Activated T-cell treated with anti-CD3 and anti-CD28 coated beads, Interleukin-2, amount 50 U/mL, for 4 hours (primary cell): ENCODE results near the gene RMI2. TPM values are rescaled to one million over a fixed set of nuclear protein-coding genes. Genes with fewer than 3 reads are reported as not detected.
A peak's percentile ranks its signal among the peaks of the same experiment; 100 is the strongest.

Source experiments
- ATAC-seq, 2 donors: fragments of 200-7000 bp; cut with Tn5 transposase; one replicate each; pipeline ENCODE4 v1.10.0; 2021
- DNase-seq: peaks from one replicate; pipeline ENCODE4 v3.0.0-alpha.2; 2020
- H3K27me3 Mint-ChIP-seq: one replicate; pipeline ENCODE4 v1.8.0; 2021; ENCODE audit warnings: low read depth, mixed read lengths
- H3K36me3 Mint-ChIP-seq: one replicate; pipeline ENCODE4 v1.8.0; 2022; ENCODE audit warnings: mixed read lengths; ENCODE audit not compliant: insufficient read depth
- H3K4me1 Mint-ChIP-seq: one replicate; pipeline ENCODE4 v1.8.0; 2021; ENCODE audit warnings: low read depth, mixed read lengths
- H3K4me3 Mint-ChIP-seq: one replicate; pipeline ENCODE4 v1.8.0; 2021; ENCODE audit warnings: mild to moderate bottlenecking, moderate library complexity, mixed read lengths
- H3K9me3 Mint-ChIP-seq: one replicate; pipeline ENCODE4 v1.8.0; 2021; ENCODE audit warnings: mixed read lengths
- total RNA-seq, 3 donors: library from RNA; stranded (reverse); gene quantifications; one replicate each; pipeline ENCODE4 v1.2.1, GENCODE V29; 2021

Gene RMI2
- total RNA-seq, 3 donors from 2014 or later, result 5.5 to 12.9 (median 12.8) TPM

GRCh38 chr16:11329891-11330290, 15.4 kb upstream of the RMI2 start:
- ATAC-seq (no peak), DNase-seq (no peak)
- no peaks in the 10 kb centered on the region for H3K36me3 Mint-ChIP-seq
- peaks cover 40% of the 10 kb centered on the region for H3K4me1 Mint-ChIP-seq
- peaks cover 1% of the 10 kb centered on the region for H3K27me3 Mint-ChIP-seq
- H3K4me3 Mint-ChIP-seq, result no peak overlapping the region
- no peaks in the 10 kb centered on the region for H3K9me3 Mint-ChIP-seq

- Mint-ChIP-seq H3K36me3 (no peaks in the 10 kb centered on the region), H3K4me1 (peaks cover 33% of the 10 kb centered on the region), H3K9me3 (no peaks in the 10 kb centered on the region), H3K4me3 (no peak overlapping the region), H3K27me3 (peaks cover 1% of the 10 kb centered on the region)
- DNase-seq (no peak), ATAC-seq (no peak)
These were observed 14.6 kb upstream of the RMI2 start for GRCh38 chr16:11330526-11331237.

GRCh38 chr16:11331967-11332366, 13.3 kb upstream of the RMI2 start:
- H3K9me3 Mint-ChIP-seq, result no peaks in the 10 kb centered on the region
- ATAC-seq (no peak), DNase-seq (no peak)
- no peak overlapping the region for H3K4me3 Mint-ChIP-seq
- H3K36me3 Mint-ChIP-seq, result no peaks in the 10 kb centered on the region
- peaks cover 1% of the 10 kb centered on the region for H3K27me3 Mint-ChIP-seq
- H3K4me1 Mint-ChIP-seq, result peaks cover 24% of the 10 kb centered on the region

DNA sequence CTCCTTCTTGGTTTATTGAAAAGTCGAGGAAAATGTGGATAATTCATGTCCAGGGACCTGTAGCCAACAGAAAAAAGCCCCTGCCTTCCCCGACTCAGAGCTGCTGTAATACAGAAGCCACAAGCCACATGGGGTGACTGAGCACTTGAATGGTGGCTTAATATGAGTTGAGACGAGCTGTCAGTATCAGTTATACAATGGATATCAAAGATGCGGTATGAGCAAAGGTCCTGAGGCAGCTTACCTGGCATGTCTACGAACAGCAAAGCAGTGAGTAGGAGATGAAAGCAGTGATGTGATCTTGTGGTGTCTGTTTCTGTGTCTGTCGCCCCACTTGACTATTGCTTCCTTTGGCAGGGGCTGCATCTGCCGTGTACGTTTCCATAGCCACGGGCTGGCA, 12.2 kb upstream of the RMI2 start:
- Mint-ChIP-seq H3K27me3 (peaks cover 1% of the 10 kb centered on the region), H3K9me3 (no peaks in the 10 kb centered on the region), H3K4me1 (peaks cover 14% of the 10 kb centered on the region), H3K4me3 (no peak overlapping the region), H3K36me3 (no peaks in the 10 kb centered on the region)
- ATAC-seq, result no peak
- DNase-seq, result no peak

GRCh38 chr16:11333702-11334101, 11.6 kb upstream of the RMI2 start:
- Mint-ChIP-seq H3K27me3 (no peaks in the 10 kb centered on the region), H3K36me3 (no peaks in the 10 kb centered on the region), H3K4me1 (peaks cover 7% of the 10 kb centered on the region), H3K4me3 (no peak overlapping the region), H3K9me3 (no peaks in the 10 kb centered on the region)
- ATAC-seq (no peak), DNase-seq (no peak)

DNA sequence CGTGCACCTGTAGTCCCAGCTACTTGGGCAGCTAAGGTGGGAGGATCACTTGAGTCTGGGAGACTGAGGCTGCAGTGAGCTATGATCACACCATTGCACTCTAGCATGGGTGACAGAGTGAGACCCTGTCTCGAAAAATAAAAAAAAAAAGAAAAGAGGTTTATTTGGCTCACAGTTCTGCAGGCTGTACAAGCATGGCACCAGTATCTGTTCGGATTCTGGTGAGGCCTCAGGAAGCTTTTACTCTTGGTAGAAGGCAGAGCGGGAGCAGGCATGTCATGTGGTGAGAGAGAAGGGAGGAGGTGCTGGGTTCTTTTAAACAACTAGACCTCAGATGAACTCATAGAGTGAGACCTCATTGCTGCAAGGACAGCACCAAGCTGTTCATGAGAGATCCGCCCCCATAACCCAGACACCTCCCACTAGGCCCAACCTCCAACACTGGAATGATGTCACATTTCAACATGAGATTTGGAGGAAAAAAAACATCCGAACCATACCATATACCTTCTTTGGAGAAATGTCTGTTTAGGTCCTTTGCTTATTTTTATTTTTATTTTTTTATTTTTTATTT, 10.3 kb upstream of the RMI2 start:
- ATAC-seq (no peak), DNase-seq (no peak)
- Mint-ChIP-seq H3K27me3 (no peaks in the 10 kb centered on the region), H3K4me3 (no peak overlapping the region), H3K4me1 (no peaks in the 10 kb centered on the region), H3K36me3 (no peaks in the 10 kb centered on the region), H3K9me3 (no peaks in the 10 kb centered on the region)

DNA sequence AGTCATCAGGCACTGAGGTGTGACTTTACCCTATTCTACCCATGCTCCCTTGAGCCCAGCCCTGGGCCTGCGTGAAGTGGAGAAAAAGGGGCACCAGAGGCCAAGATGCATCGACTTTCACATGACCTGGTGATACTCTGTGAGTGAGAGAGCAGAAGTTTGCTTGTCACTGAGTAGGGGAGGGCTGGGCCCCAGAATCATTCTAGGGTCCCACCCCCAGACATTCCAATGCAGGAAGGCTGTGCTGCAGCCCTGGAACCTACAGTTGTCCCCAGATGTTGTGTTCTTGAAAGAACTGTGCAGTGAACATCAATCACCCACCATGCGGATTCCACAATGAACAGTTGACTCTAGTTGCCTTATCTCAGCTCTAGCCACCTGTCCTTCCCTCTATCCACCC, 6.2 kb upstream of the RMI2 start:
- H3K27me3 Mint-ChIP-seq, result no peaks in the 10 kb centered on the region
- H3K4me3 Mint-ChIP-seq, result no peak overlapping the region
- H3K4me1 Mint-ChIP-seq, result no peaks in the 10 kb centered on the region
- DNase-seq (no peak), ATAC-seq (no peak)
- no peaks in the 10 kb centered on the region for H3K36me3 Mint-ChIP-seq
- H3K9me3 Mint-ChIP-seq, result no peaks in the 10 kb centered on the region

GRCh38 chr16:11340710-11341109, 4.5 kb upstream of the RMI2 start:
- DNase-seq (no peak), ATAC-seq (no peak)
- Mint-ChIP-seq H3K27me3 (no peaks in the 10 kb centered on the region), H3K4me1 (peaks cover 4% of the 10 kb centered on the region), H3K9me3 (no peaks in the 10 kb centered on the region), H3K4me3 (no peak overlapping the region), H3K36me3 (no peaks in the 10 kb centered on the region)

DNA sequence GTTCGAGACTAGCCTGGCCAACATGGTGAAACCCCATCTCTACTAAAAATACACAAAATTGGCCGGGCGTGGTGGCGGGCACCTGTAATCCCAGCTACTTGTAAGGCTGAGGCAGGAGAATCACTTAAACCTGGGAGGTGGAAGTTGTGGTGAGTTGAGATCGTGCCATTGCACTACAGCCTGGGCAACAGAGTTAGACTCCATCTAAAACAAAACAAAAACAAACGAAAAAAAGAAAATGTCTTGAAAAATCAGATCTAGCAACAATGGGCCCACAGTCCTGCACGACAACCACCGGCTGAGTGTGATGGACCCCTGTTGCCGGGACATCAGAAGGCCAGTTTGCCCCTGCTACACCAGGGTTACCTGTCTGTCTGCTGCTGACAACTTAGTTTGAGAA, 3.9 kb upstream of the RMI2 start:
- DNase-seq, result no peak
- no peak for ATAC-seq
- H3K27me3 Mint-ChIP-seq, result no peaks in the 10 kb centered on the region
- no peaks in the 10 kb centered on the region for H3K36me3 Mint-ChIP-seq
- H3K4me1 Mint-ChIP-seq, result peaks cover 7% of the 10 kb centered on the region
- no peaks in the 10 kb centered on the region for H3K9me3 Mint-ChIP-seq
- H3K4me3 Mint-ChIP-seq, result no peak overlapping the region

DNA sequence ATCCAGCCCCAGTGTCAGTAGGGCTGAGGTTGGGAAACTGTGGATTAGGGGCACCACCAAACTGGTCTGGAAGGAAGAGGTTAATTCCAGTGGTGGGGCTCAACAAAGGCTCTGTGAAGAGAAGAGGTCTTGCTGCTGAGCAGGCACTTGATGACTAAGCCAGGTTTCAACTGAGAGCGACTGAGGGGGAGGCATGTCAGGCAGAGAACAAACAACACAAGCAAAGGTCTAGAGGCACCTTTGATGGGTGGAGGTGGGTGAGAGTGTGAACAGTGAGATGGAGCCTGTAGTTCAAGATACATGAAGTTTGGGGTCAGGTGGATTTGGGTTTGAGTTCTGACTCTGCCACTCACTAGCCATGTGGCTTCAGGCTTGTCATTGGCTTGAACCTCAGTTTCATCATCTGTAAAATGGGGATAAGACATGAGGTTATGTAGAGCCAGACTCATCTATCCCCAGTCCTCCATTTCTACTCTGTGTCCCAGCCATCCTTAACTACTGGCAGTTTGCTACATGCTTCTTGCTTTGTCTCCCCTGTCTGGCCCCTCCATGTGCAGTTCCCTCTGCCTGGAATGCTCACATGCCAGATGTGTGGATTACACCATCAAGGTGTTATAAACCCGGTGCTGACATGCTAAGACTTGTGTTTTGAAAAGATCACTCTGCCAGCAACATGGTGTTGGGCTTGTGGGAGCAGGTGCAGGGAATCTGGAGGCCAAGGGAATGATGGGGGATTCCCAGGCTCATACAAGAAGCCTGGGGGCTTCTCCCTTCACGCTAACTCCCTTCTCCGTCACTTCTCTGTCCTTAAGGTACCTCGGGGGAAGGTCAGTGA, 3.0 kb upstream of the RMI2 start:
- no peak overlapping the region for H3K4me3 Mint-ChIP-seq
- H3K27me3 Mint-ChIP-seq, result no peaks in the 10 kb centered on the region
- peak; percentile 20 to 25 for ATAC-seq
- H3K36me3 Mint-ChIP-seq, result no peaks in the 10 kb centered on the region
- H3K4me1 Mint-ChIP-seq, result peaks cover 11% of the 10 kb centered on the region
- DNase-seq, result no peak
- H3K9me3 Mint-ChIP-seq, result no peaks in the 10 kb centered on the region

DNA sequence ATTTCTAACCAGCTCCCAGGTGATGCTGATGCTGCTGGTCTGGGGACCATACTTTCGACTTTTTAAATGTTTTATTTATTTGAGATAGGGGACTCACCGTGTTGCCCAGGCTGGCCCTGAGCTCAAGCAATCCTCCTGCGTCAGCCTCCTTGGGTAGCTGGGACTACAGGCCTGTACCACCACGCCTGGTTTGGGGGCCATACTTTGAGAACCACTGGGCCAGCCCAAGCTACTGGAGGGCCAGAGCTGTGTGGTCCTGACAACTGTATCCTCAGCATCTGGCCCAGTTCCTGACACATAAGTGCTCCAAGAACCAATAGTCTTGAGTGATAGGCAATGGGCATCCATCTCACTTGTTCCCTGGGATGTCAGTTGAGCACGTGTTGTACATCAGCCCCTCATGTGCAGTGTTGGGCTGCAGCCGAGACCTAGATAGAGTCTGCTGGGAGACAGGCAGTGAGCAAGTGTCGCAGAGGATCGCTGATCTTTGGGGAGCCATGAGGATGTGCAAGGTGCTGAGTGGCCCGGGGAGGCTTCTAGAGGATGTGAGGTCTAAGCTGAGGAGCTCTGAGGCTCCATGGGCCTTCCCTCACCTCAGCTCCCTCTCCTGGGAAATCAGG, 1.6 kb downstream of the RMI2 start:
- H3K4me3 Mint-ChIP-seq, result peak overlapping the region; percentile 84
- H3K9me3 Mint-ChIP-seq, result no peaks in the 10 kb centered on the region
- DNase-seq (no peak), ATAC-seq (no peak)
- H3K27me3 Mint-ChIP-seq, result no peaks in the 10 kb centered on the region
- H3K4me1 Mint-ChIP-seq, result peaks cover 23% of the 10 kb centered on the region
- no peaks in the 10 kb centered on the region for H3K36me3 Mint-ChIP-seq

- DNase-seq, result no peak
- ATAC-seq, result no peak
- H3K4me1 Mint-ChIP-seq, result peaks cover 23% of the 10 kb centered on the region
- no peak overlapping the region for H3K4me3 Mint-ChIP-seq
- H3K27me3 Mint-ChIP-seq, result no peaks in the 10 kb centered on the region
- no peaks in the 10 kb centered on the region for H3K36me3 Mint-ChIP-seq
- H3K9me3 Mint-ChIP-seq, result no peaks in the 10 kb centered on the region
These were observed 2.6 kb downstream of the RMI2 start for GRCh38 chr16:11347831-11348230.

DNA sequence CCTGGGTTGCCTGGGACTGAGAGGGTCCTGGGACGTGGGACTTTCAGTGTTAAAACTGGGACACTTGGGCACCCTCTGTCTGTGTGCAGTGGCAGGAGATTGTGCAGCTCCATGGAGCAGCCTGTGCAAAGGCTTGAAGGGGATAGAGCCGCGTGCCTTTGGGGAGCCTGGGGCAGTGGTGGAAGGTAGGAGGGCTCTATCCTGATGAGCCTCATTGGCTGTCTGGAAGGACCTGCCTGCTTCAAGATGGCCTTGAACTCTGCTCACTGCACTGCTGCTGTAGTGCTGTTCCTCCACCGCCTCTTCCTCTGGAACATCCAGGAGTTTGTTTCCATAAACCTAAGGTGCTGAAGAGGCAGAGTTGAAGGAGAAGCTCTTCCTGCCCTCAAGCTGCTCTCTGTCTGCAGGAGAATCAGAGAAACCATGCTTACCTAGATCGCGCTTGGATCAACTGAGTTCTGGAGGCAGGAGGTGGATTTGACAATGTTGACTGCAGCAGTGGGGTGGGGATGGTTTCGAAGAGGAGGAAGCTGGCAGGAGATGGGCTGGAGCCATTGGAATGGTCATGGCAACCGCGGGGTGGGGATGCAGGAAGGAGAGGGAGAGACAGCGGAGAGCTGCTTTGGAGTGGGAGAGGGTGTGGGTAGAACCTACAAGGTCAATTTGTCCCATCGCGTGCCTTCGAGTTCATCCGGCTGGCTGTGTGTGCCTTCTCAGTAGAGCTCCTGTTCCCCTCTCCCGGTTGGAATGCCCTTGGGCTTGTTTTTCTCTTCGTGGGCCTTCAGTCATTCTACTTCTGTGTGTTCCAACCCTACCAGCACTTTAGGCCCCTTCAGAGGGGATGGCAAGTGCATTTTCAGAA, 3.7 kb downstream of the RMI2 start:
- peaks cover 31% of the 10 kb centered on the region for H3K4me1 Mint-ChIP-seq
- H3K9me3 Mint-ChIP-seq, result no peaks in the 10 kb centered on the region
- DNase-seq (no peak), ATAC-seq (no peak)
- H3K27me3 Mint-ChIP-seq, result no peaks in the 10 kb centered on the region
- no peak overlapping the region for H3K4me3 Mint-ChIP-seq
- H3K36me3 Mint-ChIP-seq, result no peaks in the 10 kb centered on the region
